NCI-H446 treated with DMSO at 0.1 percent for 48 hours (cell line): Measurements from ENCODE around the gene INAFM1.
A peak's percentile ranks its signal among the peaks of the same experiment; 100 is the strongest.
"Not testable (repeated sequence)": the region's sequence is repeated elsewhere in the genome, so short reads cannot be mapped to it uniquely, and the experiment has no call there.

Source experiments
- DNase-seq: peaks from one replicate; lab custom pipeline; 2025; lab: John Stamatoyannopoulos, UW

Gene INAFM1

GRCh38 chr19:47240996-47241918 lies 33.4 kb upstream of the INAFM1 start:
- peak; percentile 47 for DNase-seq

- DNase-seq: no peak
Observed at GRCh38 chr19:47241919-47242577, 32.6 kb upstream of the INAFM1 start.

- no peak for DNase-seq
Observed at GRCh38 chr19:47243364-47243775, 31.3 kb upstream of the INAFM1 start.

- DNase-seq: peak; percentile 86
Observed at GRCh38 chr19:47243776-47244547, 30.7 kb upstream of the INAFM1 start.

GRCh38 chr19:47247308-47247990 lies 27.2 kb upstream of the INAFM1 start:
- peak; percentile 21 for DNase-seq

GRCh38 chr19:47253016-47253415 lies 21.7 kb upstream of the INAFM1 start:
- not testable (repeated sequence) for DNase-seq

- DNase-seq: no peak
Observed at GRCh38 chr19:47253467-47253881, 21.2 kb upstream of the INAFM1 start.

- no peak for DNase-seq
Observed at GRCh38 chr19:47253970-47254369, 20.7 kb upstream of the INAFM1 start.

- DNase-seq: peak; percentile 97
Observed at GRCh38 chr19:47255879-47256692, 18.6 kb upstream of the INAFM1 start, which contains the start of gene CCDC9. TSS of gene CCDC9 (plus strand) at chr19:47256525. CDS start at chr19:47258401, 1,876 bp downstream.

GRCh38 chr19:47256693-47257410 lies 17.8 kb upstream of the INAFM1 start:
- DNase-seq: peak; percentile 99

- no peak for DNase-seq
Observed at GRCh38 chr19:47257411-47258169, 17.1 kb upstream of the INAFM1 start.

- DNase-seq: no peak
Observed at GRCh38 chr19:47258434-47258833, 16.3 kb upstream of the INAFM1 start.

GRCh38 chr19:47258895-47259555 lies 15.7 kb upstream of the INAFM1 start:
- no peak for DNase-seq

GRCh38 chr19:47260476-47260875 lies 14.2 kb upstream of the INAFM1 start:
- no peak for DNase-seq

- not testable (repeated sequence) for DNase-seq
Observed at GRCh38 chr19:47261946-47262793, 12.5 kb upstream of the INAFM1 start.

- DNase-seq: no peak
Observed at GRCh38 chr19:47264629-47265028, 10.1 kb upstream of the INAFM1 start.

GRCh38 chr19:47266401-47266941 lies 8.2 kb upstream of the INAFM1 start:
- DNase-seq: no peak

GRCh38 chr19:47267350-47267759 lies 7.3 kb upstream of the INAFM1 start:
- DNase-seq: no peak
